Measurements from ENCODE around the gene SNED1. TPM values are rescaled to one million over a fixed set of nuclear protein-coding genes. Genes with fewer than 3 reads are reported as not detected.

SNED1 gene
- total and polyA plus RNA-seq, 2 experiments from 2014 or later, result 1.5 to 2.8 TPM

DNA sequence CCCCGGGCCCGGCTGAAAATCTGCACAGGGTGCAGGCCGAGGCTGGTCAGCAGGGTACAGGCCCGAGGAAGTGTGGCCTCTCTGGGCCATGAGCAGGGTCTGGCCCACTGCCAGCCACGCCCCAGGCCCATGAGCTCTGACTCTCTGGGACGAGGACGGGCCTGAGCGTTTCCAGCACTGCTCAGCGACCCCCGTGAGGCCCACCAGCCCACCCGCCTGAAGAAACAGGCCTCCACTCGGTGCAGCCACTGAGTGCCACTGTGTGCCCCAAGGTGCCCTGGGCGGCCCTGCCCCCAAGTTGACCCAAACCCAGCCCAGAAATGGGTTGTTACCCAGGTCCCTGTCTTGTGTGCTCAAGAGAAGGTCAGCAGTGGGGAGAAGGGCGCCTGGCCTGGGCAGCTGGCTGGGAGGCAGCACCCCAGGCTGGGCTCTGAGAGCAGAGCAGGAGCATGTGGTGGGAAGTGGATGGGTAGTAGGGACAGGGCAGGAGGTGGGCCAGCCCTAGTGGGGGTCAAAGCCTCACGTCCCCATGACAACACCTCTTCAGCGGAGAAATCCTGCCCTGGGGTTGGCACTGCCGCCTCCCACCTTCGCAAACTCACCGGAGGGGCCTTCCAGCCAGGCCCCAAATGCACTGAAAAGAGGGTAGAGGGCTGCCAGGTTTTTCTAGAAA lies 2.1 kb upstream of the SNED1 start:
- Histone ChIP-seq H3F3A (replicated peaks; ENCODE audit: low read depth) (no peaks in the 10 kb centered on the region), H3K4me1 (ENCODE audit: insufficient read depth) (no peaks in the 10 kb centered on the region), H3K4me3 (no peak overlapping the region), H3K27me3 (ENCODE audit: insufficient read depth) (peaks cover 18% of the 10 kb centered on the region), H3K79me2 (replicated peaks; ENCODE audit: insufficient read depth) (no peaks in the 10 kb centered on the region), H3K36me3 (ENCODE audit: insufficient read depth) (no peaks in the 10 kb centered on the region), H2AFZ (no peak overlapping the region), H3K27ac (ENCODE audit: low read depth) (no peak overlapping the region), H3K4me2 (no peak overlapping the region), H3K9me2 (ENCODE audit: insufficient read depth) (no peaks in the 10 kb centered on the region), H4K20me1 (replicated peaks; ENCODE audit: insufficient read depth) (no peaks in the 10 kb centered on the region; the same call in 1 of the 2 replicates)
- no peak for TF ChIP-seq ZNF114 (CRISPR knock-in tag; IDR thresholded peaks at IDR 0.05)
- Mint-ChIP-seq H3K9me3 (no peaks in the 10 kb centered on the region), H3K36me3 (ENCODE audit: low read depth) (no peaks in the 10 kb centered on the region; the same call in 2 of the 3 replicates), H3K4me1 (peaks cover 4% of the 10 kb centered on the region; the same call in 1 of the 3 replicates), H3K27ac (no peak overlapping the region), H3K4me3 (no peak overlapping the region), H3K27me3 (ENCODE audit: insufficient read depth, low read depth, poor library complexity) (peaks cover 19% of the 10 kb centered on the region)
- ATAC-seq, result no peak
- DNase-seq (ENCODE audit: low spot score), result no peak

DNA sequence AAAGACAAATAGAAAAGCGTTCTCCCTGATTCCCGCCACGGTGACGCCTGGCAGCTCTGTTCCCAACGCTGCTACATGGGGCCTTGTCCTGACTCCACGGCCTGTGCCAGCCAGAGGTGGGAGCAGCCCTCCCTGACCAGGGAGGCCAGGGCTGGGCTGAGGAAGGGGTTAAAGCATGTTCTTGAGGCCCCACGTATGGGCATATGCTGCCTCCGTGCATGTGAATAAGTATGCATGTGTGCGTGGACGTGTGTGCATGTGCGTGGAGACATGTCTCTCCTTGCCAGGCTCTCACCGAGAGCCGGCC lies 1.6 kb upstream of the SNED1 start:
- H3K27me3 ChIP-seq (ENCODE audit: insufficient read depth), result peaks cover 18% of the 10 kb centered on the region
- peaks cover 4% of the 10 kb centered on the region; the same call in 1 of the 3 replicates for H3K4me1 Mint-ChIP-seq
- no peak for DNase-seq (ENCODE audit: low spot score)

More for the DNA sequence above, 1.6 kb upstream of the SNED1 start:
- TF ChIP-seq JUNB (IDR thresholded peaks at IDR 0.05; ENCODE audit: unreplicated experiment) (no peak), STAT1 (IDR thresholded peaks at IDR 0.05; ENCODE audit: unreplicated experiment) (no peak), EZH2 (IDR thresholded peaks at IDR 0.05; ENCODE audit: low read depth, unreplicated experiment) (no peak), ZNF114 (CRISPR knock-in tag; IDR thresholded peaks at IDR 0.05) (no peak), NANOG (IDR thresholded peaks at IDR 0.05; ENCODE audit: borderline replicate concordance) (no peak), POLR2AphosphoS5 (IDR thresholded peaks at IDR 0.05; ENCODE audit: low read depth) (no peak), CREB1 (CRISPR knock-in tag; IDR thresholded peaks at IDR 0.05; ENCODE audit: low read depth) (no peak), ZNF331 (CRISPR knock-in tag; IDR thresholded peaks at IDR 0.05; ENCODE audit: low read depth) (no peak), EZH2phosphoT487 (IDR thresholded peaks at IDR 0.05; ENCODE audit: unreplicated experiment) (no peak)
- TF ChIP-seq, protein P1, sequence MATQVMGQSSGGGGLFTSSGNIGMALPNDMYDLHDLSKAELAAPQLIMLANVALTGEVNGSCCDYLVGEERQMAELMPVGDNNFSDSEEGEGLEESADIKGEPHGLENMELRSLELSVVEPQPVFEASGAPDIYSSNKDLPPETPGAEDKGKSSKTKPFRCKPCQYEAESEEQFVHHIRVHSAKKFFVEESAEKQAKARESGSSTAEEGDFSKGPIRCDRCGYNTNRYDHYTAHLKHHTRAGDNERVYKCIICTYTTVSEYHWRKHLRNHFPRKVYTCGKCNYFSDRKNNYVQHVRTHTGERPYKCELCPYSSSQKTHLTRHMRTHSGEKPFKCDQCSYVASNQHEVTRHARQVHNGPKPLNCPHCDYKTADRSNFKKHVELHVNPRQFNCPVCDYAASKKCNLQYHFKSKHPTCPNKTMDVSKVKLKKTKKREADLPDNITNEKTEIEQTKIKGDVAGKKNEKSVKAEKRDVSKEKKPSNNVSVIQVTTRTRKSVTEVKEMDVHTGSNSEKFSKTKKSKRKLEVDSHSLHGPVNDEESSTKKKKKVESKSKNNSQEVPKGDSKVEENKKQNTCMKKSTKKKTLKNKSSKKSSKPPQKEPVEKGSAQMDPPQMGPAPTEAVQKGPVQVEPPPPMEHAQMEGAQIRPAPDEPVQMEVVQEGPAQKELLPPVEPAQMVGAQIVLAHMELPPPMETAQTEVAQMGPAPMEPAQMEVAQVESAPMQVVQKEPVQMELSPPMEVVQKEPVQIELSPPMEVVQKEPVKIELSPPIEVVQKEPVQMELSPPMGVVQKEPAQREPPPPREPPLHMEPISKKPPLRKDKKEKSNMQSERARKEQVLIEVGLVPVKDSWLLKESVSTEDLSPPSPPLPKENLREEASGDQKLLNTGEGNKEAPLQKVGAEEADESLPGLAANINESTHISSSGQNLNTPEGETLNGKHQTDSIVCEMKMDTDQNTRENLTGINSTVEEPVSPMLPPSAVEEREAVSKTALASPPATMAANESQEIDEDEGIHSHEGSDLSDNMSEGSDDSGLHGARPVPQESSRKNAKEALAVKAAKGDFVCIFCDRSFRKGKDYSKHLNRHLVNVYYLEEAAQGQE (IDR thresholded peaks at IDR 0.05; ENCODE audit: unreplicated experiment), result no peak
- TF ChIP-seq, protein P2, sequence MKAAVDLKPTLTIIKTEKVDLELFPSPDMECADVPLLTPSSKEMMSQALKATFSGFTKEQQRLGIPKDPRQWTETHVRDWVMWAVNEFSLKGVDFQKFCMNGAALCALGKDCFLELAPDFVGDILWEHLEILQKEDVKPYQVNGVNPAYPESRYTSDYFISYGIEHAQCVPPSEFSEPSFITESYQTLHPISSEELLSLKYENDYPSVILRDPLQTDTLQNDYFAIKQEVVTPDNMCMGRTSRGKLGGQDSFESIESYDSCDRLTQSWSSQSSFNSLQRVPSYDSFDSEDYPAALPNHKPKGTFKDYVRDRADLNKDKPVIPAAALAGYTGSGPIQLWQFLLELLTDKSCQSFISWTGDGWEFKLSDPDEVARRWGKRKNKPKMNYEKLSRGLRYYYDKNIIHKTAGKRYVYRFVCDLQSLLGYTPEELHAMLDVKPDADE (IDR thresholded peaks at IDR 0.05), result no peak
- TF ChIP-seq, protein P3, sequence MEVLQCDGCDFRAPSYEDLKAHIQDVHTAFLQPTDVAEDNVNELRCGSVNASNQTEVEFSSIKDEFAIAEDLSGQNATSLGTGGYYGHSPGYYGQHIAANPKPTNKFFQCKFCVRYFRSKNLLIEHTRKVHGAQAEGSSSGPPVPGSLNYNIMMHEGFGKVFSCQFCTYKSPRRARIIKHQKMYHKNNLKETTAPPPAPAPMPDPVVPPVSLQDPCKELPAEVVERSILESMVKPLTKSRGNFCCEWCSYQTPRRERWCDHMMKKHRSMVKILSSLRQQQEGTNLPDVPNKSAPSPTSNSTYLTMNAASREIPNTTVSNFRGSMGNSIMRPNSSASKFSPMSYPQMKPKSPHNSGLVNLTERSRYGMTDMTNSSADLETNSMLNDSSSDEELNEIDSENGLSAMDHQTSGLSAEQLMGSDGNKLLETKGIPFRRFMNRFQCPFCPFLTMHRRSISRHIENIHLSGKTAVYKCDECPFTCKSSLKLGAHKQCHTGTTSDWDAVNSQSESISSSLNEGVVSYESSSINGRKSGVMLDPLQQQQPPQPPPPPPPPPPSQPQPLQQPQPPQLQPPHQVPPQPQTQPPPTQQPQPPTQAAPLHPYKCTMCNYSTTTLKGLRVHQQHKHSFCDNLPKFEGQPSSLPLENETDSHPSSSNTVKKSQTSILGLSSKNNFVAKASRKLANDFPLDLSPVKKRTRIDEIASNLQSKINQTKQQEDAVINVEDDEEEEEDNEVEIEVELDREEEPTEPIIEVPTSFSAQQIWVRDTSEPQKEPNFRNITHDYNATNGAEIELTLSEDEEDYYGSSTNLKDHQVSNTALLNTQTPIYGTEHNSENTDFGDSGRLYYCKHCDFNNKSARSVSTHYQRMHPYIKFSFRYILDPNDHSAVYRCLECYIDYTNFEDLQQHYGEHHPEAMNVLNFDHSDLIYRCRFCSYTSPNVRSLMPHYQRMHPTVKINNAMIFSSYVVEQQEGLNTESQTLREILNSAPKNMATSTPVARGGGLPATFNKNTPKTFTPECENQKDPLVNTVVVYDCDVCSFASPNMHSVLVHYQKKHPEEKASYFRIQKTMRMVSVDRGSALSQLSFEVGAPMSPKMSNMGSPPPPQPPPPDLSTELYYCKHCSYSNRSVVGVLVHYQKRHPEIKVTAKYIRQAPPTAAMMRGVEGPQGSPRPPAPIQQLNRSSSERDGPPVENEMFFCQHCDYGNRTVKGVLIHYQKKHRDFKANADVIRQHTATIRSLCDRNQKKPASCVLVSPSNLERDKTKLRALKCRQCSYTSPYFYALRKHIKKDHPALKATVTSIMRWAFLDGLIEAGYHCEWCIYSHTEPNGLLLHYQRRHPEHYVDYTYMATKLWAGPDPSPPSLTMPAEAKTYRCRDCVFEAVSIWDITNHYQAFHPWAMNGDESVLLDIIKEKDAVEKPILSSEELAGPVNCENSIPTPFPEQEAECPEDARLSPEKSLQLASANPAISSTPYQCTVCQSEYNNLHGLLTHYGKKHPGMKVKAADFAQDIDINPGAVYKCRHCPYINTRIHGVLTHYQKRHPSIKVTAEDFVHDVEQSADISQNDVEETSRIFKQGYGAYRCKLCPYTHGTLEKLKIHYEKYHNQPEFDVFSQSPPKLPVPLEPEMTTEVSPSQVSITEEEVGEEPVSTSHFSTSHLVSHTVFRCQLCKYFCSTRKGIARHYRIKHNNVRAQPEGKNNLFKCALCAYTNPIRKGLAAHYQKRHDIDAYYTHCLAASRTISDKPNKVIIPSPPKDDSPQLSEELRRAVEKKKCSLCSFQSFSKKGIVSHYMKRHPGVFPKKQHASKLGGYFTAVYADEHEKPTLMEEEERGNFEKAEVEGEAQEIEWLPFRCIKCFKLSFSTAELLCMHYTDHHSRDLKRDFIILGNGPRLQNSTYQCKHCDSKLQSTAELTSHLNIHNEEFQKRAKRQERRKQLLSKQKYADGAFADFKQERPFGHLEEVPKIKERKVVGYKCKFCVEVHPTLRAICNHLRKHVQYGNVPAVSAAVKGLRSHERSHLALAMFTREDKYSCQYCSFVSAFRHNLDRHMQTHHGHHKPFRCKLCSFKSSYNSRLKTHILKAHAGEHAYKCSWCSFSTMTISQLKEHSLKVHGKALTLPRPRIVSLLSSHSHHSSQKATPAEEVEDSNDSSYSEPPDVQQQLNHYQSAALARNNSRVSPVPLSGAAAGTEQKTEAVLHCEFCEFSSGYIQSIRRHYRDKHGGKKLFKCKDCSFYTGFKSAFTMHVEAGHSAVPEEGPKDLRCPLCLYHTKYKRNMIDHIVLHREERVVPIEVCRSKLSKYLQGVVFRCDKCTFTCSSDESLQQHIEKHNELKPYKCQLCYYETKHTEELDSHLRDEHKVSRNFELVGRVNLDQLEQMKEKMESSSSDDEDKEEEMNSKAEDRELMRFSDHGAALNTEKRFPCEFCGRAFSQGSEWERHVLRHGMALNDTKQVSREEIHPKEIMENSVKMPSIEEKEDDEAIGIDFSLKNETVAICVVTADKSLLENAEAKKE (CRISPR knock-in tag; IDR thresholded peaks at IDR 0.05), result no peak
- peaks cover 24% of the 10 kb centered on the region for H3K27me3 Mint-ChIP-seq (ENCODE audit: insufficient read depth, low read depth, poor library complexity)
- no peak for ATAC-seq
- H3K4me3 ChIP-seq, result no peak overlapping the region
- H4K20me1 ChIP-seq (replicated peaks; ENCODE audit: insufficient read depth), result no peaks in the 10 kb centered on the region; the same call in 1 of the 2 replicates
- no peaks in the 10 kb centered on the region; the same call in 2 of the 3 replicates for H3K36me3 Mint-ChIP-seq (ENCODE audit: low read depth)
- H3K27ac Mint-ChIP-seq, result no peak overlapping the region
- no peak overlapping the region for H2AFZ ChIP-seq
- no peak overlapping the region for H3K27ac ChIP-seq (ENCODE audit: low read depth)
- H3K9me2 ChIP-seq (ENCODE audit: insufficient read depth), result no peaks in the 10 kb centered on the region
- no peaks in the 10 kb centered on the region for H3F3A ChIP-seq (replicated peaks; ENCODE audit: low read depth)
- no peaks in the 10 kb centered on the region for H3K79me2 ChIP-seq (replicated peaks; ENCODE audit: insufficient read depth)
- H3K4me2 ChIP-seq, result no peak overlapping the region
- H3K36me3 ChIP-seq (ENCODE audit: insufficient read depth), result no peaks in the 10 kb centered on the region
- H3K9me3 Mint-ChIP-seq, result no peaks in the 10 kb centered on the region
- H3K4me3 Mint-ChIP-seq, result no peak overlapping the region
- no peaks in the 10 kb centered on the region for H3K4me1 ChIP-seq (ENCODE audit: insufficient read depth)

Measured in GM23338 (cell line).